Right atrium auricular region (tissue), 2 donors: ENCODE measurements around the gene HIRA. TPM values are rescaled to one million over a fixed set of nuclear protein-coding genes. Genes with fewer than 3 reads are reported as not detected.
"Not testable (repeated sequence)": the region's sequence is repeated elsewhere in the genome, so short reads cannot be mapped to it uniquely, and the experiment has no call there.

Source experiments
- DNase-seq: peaks from one replicate; pipeline ENCODE4 v3.0.0-alpha.2; 2019; ENCODE audit warnings: low spot score
- H3K27ac ChIP-seq, 2 donors: fragments of 200-600 bp; sonication (generic); 1 replicate in 1 of 2; 2 replicates in 1 of 2; pipeline ENCODE4 v1.5.1; 2016 to 2019
- H3K27me3 ChIP-seq, 2 donors: fragments of 200-600 bp; sonication (generic); one replicate each; pipeline versions ENCODE4 v1.5.1 to v1.6.0; 2017 to 2019
- H3K36me3 ChIP-seq: fragments of 200-600 bp; sonication (generic); one replicate; pipeline ENCODE4 v1.5.1; 2016
- H3K4me1 ChIP-seq, 2 donors: fragments of 200-600 bp; sonication (generic); one replicate each; pipeline versions ENCODE4 v1.5.1 to v1.6.0; 2017 to 2019
- H3K4me3 ChIP-seq, 2 donors: fragments of 200-600 bp; sonication (generic); 1 replicate in 1 of 2; 2 replicates in 1 of 2; pipeline ENCODE4 v1.5.1; 2017 to 2019; ENCODE audit warnings: mild to moderate bottlenecking in 1 of 2, moderate library complexity in 1 of 2
- H3K9me3 ChIP-seq, 2 donors: fragments of 200-600 bp; sonication (generic); one replicate each; pipeline ENCODE4 v1.5.1; 2019
- total RNA-seq, 2 donors: library from RNA; depleted of rRNA; stranded (reverse); fragments of >200 nt; gene quantifications; one replicate each; pipeline ENCODE4 v1.1.0, GENCODE V29; 2016
- TF ChIP-seq, protein P1 (sequence below), 2 donors: fragments of 200-600 bp; sonication (generic); IDR thresholded peaks; one replicate each; pipeline ENCODE4 v1.5.1; 2019; ENCODE audit warnings: antibody characterized with exemption in 2 of 2

The HIRA gene
- total RNA-seq, 2 donors from 2014 or later = 9.8 to 15.7 TPM

DNA sequence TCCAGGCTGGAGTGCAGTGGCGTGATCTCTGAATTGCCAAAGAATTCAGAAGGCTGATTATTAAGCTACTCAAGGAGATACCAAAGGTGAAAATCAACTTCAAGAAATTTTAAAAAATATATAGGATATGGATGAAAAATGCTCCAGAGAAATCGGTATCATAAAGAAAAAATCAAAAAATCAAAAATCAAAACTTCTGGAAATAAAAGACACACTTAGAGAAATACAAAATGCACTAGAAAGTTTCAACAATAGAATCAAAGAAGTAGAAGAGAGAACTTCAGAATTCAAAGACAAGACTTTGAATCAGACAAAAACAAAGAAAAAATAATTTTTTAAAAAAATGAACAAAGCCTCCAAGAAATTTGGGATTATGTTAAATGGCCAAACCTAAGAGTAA, 94.4 kb downstream of the HIRA start:
- peaks cover 15 to 48% of the 10 kb centered on the region in 2 donors for H3K9me3 ChIP-seq
- no peak for DNase-seq
- H3K27me3 ChIP-seq = no peaks in the 10 kb centered on the region
- H3K27ac ChIP-seq = no peak overlapping the region
- TF ChIP-seq, protein P1, sequence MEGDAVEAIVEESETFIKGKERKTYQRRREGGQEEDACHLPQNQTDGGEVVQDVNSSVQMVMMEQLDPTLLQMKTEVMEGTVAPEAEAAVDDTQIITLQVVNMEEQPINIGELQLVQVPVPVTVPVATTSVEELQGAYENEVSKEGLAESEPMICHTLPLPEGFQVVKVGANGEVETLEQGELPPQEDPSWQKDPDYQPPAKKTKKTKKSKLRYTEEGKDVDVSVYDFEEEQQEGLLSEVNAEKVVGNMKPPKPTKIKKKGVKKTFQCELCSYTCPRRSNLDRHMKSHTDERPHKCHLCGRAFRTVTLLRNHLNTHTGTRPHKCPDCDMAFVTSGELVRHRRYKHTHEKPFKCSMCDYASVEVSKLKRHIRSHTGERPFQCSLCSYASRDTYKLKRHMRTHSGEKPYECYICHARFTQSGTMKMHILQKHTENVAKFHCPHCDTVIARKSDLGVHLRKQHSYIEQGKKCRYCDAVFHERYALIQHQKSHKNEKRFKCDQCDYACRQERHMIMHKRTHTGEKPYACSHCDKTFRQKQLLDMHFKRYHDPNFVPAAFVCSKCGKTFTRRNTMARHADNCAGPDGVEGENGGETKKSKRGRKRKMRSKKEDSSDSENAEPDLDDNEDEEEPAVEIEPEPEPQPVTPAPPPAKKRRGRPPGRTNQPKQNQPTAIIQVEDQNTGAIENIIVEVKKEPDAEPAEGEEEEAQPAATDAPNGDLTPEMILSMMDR (IDR thresholded peaks at IDR 0.05) = no peak
- no peaks in the 10 kb centered on the region for H3K4me1 ChIP-seq
- no peak overlapping the region for H3K4me3 ChIP-seq
- H3K36me3 ChIP-seq = peaks cover 56% of the 10 kb centered on the region

DNA sequence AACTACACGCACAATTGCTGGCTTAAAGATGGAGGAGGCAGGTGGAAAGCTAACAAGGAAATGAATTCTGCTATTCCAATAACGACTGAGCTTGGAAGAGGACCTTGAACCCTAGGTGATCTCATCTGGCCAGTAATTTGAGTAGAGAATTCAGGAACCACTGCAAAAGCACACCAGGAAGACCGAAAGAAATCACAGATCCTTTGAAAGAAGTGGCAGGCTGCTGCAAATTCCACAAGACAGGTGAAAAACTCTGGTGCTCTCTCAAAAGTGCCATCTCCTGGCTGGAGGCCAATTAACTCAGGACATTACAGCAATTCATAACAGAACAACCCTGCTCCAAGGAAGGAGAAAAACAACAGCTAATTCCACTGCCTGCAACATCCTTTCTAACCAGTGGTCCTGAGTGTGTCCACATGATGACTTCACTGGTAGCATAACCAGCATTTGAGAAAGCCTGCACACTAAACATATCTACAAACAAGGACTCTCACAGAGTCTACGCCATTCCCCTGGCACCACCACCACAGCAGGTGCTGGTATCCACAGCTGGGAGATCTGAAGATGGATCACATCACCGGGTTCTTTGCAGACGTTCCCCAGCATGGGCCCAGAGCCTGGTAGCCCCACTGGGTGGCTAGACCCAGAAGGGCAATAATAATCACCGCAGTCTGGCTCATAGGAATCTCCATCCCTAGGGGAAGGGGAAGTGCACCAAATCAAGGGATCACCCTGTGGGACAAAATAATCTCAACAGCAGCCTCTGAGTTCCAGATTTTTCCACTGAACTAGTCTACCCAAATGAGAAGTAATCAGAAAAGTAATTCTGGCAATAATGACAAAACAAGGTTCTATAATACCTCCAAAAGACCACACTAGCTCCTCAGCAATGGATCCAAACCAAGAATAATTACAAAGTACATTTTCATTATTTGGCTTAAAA, 95.1 kb downstream of the HIRA start:
- Histone ChIP-seq H3K36me3 (peaks cover 64% of the 10 kb centered on the region), H3K9me3 (peaks cover 15 to 49% of the 10 kb centered on the region in 2 donors), H3K27ac (no peak overlapping the region), H3K4me3 (no peak overlapping the region), H3K4me1 (no peaks in the 10 kb centered on the region), H3K27me3 (no peaks in the 10 kb centered on the region)
- no peak for DNase-seq
- TF ChIP-seq, protein P1 (IDR thresholded peaks at IDR 0.05) = no peak

DNA sequence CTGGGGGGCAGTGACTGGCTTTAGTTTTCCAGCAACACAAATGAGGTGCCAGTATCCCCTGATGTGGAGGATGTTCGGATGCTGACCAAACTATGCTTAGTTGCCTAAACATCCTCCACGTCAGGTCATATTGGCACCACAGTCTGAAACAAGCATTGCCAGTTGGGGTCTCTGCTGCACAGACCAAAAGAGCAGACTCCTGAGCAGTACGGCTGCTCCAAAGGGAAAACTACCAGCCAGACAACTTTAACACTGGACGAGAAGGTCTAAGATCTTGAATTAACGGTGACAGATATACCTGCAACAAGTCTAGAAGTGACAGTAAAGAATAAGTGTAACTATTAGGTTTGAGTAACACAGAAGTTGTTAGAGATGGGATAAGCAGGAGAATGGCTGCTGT, 99.6 kb downstream of the HIRA start:
- Histone ChIP-seq H3K4me1 (no peaks in the 10 kb centered on the region), H3K27me3 (no peaks in the 10 kb centered on the region), H3K27ac (no peak overlapping the region), H3K4me3 (no peak overlapping the region), H3K36me3 (peaks cover 64% of the 10 kb centered on the region), H3K9me3 (peaks cover 7 to 30% of the 10 kb centered on the region in 2 donors)
- no peak for DNase-seq
- TF ChIP-seq, protein P1 (IDR thresholded peaks at IDR 0.05) = no peak

DNA sequence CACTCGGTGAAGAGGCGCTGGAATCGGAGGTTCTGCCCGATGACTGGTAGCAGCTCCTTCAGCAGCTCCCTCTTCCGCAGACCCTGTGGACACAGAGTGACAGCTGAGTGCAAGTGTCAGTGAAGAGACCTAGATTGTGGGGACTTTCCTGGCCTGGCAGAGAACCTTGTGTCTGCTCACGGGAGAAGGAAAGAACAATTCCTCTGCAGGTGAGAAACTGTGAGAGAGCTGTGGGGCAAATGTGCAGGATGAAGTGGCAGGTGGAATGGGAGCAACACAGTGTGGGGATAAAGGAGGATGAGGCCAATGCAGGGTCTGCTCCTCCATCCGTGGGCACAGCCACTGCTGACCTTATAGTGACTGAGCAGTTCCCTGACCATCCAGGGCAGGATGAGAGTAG, 100.1 kb downstream of the HIRA start:
- H3K4me3 ChIP-seq = no peak overlapping the region
- no peaks in the 10 kb centered on the region for H3K4me1 ChIP-seq
- peaks cover 7 to 25% of the 10 kb centered on the region in 2 donors for H3K9me3 ChIP-seq
- TF ChIP-seq, protein P1 (IDR thresholded peaks at IDR 0.05) = no peak
- no peak for DNase-seq
- H3K36me3 ChIP-seq = peaks cover 59% of the 10 kb centered on the region
- no peak overlapping the region for H3K27ac ChIP-seq
- no peaks in the 10 kb centered on the region for H3K27me3 ChIP-seq

DNA sequence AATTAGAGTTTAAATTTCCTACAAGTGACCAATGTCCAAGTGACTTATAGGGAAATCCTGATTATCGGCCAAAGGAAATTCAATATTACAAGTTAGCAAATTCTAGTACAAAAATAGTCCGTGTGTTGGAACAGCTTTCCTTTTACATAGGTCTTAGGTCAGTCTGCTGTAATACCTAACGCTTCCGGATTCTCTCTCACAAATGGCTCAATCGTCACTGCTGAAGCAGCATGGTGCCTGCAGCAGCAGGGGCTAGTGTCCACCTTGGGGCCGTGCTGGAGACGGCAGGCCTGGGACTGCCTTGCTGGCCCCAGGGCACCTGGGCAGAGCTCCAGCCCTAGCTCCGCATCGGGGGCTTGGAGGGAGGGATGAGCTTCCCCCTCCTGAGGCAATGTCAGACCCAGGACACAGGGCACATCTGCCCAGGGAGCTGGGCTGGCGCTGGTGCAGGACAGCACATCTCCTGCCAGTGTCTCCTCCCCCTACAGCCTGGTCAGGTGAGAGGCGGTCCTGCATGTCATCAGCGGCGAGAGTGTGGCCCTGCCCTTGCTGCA, 100.6 kb downstream of the HIRA start:
- Histone ChIP-seq H3K27me3 (no peaks in the 10 kb centered on the region), H3K36me3 (peaks cover 54% of the 10 kb centered on the region), H3K9me3 (peaks cover 7 to 25% of the 10 kb centered on the region in 2 donors), H3K4me3 (no peak overlapping the region), H3K4me1 (no peaks in the 10 kb centered on the region), H3K27ac (no peak overlapping the region)
- TF ChIP-seq, protein P1 (IDR thresholded peaks at IDR 0.05) = no peak
- no peak for DNase-seq

DNA sequence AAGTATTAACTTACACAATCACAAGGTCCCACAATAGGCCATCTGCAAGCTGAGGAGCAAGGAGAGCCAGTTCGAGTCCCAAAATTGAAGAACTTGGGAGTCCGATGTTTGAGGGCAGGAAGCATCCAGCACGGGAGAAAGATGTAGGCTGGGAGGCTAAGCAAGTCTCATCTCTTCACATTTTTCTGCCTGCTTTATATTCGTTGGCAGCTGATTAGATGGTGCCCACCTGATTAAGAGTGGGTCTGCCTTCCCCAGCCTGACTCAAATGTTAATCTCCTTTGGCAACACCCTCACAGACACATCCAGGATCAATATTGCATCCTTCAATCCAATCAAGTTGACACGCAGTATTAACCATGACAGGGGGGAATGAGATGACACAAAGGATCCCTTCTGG, 101.3 kb downstream of the HIRA start:
- H3K9me3 ChIP-seq = peaks cover 7 to 25% of the 10 kb centered on the region in 2 donors
- not testable (repeated sequence) for DNase-seq, H3K27me3 ChIP-seq, H3K4me3 ChIP-seq, H3K4me1 ChIP-seq, H3K27ac ChIP-seq
- peaks cover 48% of the 10 kb centered on the region for H3K36me3 ChIP-seq
